HG03521 (cell line): ENCODE measurements around the gene DLGAP3.

Experiments used
- ATAC-seq: cut with Tn5 transposase; IDR thresholded peaks from one replicate; pipeline ENCODE4 v1.9.1; 2021; ENCODE audit warnings: mild to moderate bottlenecking, moderate library complexity; ENCODE audit not compliant: unreplicated experiment

DLGAP3 gene

DNA sequence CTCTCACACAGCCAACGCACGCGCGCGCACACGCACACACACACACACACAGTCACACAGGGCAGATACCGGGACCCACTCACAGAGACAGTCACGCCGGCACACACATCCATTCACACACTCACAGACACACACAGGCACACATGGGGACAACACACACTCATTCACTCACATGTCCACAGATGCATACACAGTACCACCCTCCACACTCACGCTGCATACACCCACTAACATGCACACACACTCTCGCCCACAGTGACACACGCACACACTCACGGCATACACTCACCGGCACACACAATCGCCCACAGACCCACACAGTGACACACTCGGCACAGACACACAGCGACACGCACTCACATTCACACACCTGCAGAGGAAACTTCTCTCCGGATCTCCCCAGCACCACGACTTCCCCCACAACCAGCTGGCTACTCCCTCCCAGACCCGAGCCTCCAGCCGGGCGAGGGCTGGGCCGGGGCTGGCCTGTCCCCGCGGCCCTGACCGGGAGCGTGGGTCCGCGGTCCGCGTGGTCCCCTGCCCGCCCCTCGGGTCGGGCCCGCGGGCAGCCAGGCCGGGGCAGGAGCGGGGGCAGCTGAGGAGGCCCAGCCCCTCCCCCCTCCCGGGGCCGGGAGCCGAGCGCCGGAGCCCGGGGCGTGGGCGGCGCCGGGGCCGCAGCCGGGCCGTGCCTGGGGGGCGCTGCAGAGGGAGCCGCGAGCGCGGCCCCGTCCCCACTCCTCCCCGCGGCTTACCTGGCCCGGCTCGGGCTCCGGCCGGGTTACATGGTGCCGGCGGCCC is 552 bp downstream of the DLGAP3 start:
- no peak for ATAC-seq

DNA sequence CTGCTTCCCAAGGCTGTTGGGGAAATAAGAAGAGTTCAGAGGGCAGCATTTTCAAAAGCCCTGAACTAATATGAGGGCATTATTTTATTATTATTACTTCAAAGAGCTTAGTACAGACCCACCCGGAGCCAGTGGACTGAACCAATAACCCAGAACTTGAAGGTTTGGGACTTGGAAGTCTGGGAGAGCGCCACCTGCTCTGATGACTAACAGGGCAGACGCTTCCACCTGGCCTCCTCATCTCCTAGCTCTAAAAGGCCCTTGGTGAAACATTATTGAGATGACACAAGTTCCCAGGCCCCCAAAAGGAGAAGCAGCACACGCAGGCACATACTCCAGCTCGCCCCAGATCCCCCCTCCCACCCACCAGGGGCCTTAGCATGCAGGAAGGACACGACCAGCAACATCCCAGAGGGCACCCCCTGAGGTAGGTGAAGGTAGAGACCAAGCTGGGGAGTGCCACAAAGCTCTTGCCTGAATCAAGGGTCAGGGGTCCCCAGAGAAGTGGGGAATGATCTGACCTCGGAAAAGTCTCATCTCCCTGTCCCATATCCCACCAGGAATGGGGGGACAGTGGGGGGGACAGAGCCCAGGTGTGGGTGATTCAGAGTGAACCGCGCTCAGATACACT is 1.3 kb downstream of the DLGAP3 start:
- no peak for ATAC-seq

DNA sequence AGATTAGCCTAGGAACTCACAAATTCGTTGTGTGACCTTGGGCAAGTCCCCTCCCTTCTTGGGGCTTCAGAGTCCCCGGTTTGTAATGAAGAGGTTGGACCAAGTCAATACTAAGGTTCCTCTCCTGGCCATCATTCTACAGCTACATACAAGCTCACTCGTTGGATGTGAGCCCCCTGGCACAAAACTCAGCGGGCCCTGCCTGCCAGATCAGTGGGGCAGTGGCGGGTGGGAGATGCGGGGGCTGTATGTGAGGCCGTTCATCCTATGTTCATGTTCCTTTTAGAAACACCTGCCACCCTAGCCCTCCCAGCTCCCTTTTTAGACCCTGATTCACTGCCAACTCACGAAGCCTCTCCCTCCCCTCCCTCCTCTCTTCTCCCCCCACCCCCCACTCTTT is 2.1 kb downstream of the DLGAP3 start:
- ATAC-seq = no peak

DNA sequence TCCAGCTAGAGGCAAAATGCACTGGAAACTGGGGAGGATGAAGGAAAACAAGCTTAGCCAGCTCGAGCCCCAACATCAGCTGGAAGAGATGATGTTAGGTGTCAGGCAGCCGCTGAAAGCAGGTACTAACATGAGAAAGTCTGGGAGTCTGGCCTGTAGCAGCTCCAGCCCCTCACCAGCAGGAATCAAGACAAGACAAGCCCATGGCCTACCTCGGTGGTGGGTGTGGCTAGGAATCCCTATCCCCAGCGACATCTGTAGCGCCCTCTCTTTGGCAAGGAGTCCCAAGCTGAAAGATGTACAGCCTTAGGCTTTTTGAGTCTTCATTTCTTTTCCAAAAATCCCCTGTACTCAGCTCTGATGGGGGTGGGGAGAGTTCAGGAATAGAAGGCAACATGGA is 2.6 kb downstream of the DLGAP3 start:
- ATAC-seq = no peak

DNA sequence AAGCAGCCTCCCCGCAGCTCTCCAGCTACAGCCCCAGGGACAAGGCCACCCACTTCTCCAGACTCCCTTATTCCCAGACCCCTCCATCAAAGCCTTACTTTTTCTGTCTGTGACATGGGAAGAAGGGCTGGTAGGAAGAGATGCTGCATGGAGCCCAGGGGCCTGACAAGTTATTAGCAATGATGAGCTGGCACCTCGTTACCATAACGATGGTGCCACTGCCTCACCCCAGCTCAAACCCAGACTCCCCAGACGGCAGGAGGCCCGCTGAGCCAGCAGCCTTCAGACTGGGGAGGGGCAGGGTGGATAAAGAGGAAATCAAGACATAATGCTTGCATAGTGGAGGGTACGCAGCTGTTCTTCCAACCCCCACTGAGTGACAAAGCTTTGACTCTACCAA is 3.3 kb downstream of the DLGAP3 start:
- no peak for ATAC-seq

DNA sequence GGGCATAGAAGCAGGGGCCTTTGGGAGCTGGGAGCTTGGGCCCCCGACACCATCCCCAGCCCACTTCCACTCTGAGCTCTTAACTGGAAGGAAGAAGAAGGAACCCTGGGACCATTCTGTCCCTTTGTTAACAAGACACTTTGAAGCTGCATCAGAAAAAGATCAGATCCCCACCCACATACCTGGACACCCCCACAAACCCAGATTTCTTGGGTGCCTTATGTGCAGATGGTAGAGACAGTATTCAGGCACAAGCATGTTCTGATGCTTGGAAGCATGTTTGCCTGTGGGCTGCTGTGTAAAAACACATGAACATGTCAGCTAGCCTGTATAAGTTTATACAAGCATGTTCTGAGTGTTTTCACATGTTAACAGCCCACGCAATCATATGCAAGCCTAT is 3.7 kb downstream of the DLGAP3 start:
- ATAC-seq = no peak

DNA sequence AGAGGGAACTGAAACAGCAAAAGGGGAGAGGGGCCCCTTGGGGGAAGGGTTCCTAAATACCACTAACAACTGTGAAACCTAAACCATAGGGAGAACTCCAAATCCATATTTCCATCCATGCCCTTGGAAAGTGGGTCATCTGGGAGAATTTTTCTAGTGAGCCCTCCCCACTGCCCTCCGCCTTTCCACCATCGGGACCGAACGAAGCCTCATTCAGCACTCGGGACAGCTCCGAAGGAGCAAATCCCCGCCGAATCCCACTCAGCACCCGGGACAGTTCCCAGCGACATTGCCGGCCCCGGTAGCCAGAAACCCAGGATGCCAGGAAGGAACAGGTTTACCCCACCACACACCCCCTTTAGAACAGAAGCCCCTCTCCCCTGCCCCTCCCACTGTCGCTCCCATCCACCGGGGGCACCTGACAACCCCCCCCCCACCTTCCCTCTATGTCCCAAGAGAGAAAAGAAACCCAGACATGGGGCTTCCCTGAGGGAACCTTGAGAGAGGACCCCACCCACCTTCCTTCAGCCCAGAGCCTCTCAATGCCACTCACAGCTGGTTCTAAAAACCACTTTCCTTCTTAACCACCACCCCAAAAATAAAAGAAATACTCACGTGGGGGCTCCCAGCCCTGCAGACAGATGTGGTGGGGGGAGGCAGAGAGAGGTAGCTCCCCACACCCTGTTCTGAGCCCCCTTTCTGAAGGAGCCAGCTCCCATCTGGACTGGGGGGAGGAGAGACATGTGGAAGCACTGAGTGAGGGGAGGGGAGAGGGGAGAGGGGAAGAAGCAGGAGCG is 4.5 kb downstream of the DLGAP3 start:
- no peak for ATAC-seq

DNA sequence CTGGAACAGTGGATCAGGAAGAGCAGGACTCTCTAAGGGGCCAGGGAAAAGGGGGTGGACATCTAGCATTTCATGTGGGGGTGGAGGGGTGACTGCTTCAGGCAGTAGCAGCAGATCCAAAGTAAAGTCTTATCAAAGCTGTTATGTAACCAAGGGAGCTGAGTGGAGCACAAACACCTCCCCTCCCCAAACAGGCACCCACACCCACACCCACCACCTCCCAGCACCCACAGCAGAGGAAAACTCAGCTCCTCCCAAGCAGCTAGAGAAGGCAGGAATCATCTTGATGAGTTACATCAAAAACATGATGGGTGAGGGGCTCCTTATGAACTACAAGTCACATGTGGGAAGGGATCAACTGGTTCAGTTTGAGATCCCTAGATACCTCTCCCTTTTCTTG is 6.0 kb downstream of the DLGAP3 start:
- ATAC-seq = no peak

DNA sequence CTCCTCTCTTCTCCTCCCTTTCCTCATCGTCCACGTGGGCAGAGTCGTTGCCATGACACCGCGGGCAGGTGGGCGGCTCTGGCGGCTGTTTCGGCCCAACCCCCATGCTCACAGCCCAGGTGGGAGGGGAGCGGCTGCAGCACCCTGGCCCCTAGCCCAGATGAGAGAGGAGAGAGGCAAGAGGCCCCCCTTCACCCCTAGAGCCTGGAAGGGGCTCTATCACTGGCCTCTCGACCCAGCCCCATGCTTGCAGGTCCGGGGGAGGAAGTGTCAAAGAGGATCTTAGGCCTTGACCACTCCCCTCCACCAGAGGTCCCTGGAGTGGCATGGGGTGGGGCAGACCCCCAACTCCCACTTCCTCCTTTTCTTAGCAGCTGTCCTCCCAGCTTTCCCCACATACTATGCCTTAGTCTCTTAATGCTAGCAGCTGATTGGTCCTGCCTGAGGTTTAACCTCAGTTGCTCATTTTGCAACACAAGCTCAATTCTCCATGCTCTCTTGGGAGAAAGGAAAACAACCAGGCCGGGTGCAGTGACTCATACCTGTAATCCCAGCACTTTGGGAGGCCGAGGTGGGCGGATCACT is 10.4 kb downstream of the DLGAP3 start:
- ATAC-seq = no peak

DNA sequence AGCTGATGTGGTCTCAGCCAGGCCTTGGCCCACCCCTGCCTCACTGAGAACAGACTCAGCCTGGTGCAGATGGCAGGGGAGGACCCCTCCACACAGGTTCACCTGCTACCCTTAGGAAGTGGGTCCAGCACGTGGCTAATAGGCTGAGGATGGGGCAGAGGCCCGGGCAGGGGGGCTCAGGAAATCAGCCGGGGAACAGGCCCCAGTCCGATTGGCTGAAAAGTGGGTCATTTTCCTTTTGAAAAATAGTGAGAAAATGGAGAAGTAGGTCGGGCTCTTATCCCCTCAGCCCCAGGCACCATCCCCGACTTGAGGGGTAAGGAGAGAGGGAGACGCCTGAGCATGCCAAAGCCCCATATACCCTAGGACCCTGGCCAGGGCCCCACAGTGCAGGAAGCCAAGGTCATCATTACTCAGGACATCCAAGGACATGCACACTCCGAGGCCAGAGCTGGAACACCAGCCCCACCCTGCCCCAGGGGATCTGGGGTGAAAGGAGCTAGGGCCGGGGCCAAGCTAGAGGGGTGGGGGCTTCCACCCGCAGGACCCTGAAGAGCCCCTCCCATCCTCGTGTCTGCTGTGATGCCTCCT is 11.0 kb downstream of the DLGAP3 start:
- no peak for ATAC-seq

DNA sequence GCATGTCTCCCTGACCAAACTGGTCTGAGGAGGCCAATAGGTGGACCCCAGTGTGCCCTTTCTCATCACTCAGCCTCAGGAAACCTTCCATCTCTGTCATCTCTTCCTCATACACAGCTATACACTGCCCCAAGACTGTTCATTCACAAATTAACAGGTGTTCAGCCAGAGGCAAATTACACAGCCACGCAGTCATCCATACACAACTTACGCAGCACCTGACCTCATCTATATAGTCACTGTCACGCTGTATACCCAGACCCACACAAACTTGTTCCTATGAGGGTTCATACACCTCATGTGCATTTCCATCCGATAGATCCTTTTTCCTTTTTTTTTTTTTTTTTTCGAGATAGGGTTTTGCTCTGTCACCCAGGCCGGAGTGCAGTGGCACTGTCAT is 12.4 kb downstream of the DLGAP3 start:
- ATAC-seq = no peak

DNA sequence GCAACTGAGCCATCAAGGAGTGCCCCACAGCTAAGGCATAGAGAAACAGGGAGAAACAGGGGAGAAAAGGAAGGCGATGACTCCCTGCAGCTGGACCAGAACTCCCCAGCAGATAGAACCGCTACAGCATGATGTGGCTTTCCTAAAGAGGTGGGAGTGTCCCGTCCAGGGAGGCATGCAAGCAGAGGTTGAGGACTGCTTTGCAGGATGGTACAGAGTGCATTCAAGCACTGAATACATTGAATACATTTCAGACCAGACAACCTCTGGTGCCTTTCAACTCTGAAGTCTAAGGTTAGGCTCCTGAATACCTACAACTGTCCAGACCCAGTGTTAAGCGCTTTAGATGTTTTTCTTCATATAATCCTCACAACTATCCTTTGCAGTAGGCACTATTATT is 13.3 kb downstream of the DLGAP3 start:
- no peak for ATAC-seq

DNA sequence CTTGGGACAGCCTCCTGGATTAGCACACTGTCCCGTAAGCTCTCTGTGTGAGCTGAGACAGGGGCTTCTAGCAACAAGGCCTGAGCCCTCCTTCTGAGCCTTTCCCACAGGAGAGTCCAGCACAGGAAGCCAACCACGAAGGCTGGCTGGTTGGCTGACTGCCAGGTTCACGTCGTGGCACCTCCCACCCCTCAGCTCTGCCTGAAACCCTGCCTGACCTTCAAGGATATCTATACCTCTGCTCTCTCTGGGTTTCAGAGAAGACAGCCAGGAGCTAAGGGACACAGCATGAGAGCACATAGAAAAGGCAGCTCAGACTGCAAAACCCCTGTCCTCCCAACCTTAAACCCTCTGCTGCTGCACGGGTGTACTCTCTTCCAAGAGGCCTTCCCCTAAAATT is 13.9 kb downstream of the DLGAP3 start:
- ATAC-seq = no peak

DNA sequence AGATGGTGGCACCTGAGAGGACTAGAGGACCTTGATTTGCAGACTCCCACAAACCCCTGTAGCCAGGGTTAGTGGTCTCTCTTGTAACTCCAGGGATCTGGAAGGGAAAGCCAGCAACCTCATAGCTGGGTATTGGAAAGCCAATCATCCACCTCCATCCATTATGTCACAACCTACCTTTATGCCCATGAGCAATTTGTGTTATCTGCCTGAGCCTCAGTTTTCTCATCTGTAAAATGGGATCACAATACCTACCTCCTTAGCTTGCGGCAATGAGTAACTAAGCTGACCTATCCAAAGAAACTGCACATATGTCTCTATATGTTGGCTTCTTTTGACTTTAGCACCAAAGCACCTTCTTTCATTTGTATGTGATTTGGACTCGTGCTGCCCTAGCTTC is 14.5 kb downstream of the DLGAP3 start:
- ATAC-seq = no peak

DNA sequence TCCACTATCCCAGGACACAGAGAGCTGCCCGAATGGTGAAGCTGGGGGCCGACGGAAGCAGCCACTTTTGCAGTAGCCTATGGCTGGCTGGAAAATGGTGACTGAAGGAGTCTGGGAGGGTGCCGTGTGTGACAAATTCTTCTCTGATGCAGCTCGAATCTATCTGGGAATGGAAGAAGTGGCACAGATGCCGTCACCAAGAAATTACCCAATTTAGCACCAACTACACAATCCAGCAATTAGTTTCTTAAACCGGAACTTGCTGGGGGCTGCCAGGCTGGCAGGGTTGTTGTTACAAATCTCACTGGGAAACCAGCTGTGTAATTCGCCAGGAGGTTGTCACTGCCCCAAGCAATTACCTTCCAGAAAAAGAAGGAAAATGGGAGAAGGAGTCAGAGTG is 18.0 kb downstream of the DLGAP3 start:
- no peak for ATAC-seq

DNA sequence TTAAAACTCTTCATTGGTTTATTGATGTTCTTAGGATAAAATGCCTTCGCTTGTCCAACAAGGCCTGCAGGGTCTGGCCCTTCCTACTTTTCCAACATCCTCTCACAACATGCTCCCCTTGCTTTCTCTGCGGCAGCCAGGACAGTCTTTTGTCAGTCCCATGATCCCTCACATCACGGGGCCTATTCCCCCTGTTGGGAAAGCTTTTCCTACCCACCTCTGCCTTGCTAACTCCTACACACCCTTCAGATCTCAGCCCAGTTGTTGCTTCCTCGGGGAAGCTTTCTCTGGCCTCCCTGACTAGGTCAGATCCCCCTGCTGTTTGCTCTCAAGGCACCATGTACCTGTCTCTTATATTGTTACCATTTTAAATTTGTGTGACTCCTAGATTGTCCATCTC is 19.0 kb downstream of the DLGAP3 start:
- ATAC-seq = no peak

DNA sequence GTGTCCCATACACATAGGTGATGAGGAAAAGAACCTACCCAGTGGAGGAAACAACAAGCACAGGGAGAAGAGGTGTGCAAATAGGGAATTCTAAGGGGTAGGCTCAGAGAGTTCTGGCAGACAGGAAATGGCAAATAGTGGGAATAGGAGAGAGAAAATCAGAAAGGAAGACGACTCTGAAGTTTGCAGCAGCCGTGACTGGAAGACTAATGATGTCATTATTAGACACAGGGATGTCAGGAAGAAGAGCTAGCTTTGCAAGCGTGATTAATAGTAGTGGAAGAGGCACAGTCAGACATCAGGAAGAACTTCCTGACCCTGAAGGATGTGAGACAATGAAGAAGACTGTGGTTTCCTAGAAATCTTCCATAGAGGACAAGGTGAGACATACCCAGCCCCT is 21.1 kb downstream of the DLGAP3 start:
- no peak for ATAC-seq

DNA sequence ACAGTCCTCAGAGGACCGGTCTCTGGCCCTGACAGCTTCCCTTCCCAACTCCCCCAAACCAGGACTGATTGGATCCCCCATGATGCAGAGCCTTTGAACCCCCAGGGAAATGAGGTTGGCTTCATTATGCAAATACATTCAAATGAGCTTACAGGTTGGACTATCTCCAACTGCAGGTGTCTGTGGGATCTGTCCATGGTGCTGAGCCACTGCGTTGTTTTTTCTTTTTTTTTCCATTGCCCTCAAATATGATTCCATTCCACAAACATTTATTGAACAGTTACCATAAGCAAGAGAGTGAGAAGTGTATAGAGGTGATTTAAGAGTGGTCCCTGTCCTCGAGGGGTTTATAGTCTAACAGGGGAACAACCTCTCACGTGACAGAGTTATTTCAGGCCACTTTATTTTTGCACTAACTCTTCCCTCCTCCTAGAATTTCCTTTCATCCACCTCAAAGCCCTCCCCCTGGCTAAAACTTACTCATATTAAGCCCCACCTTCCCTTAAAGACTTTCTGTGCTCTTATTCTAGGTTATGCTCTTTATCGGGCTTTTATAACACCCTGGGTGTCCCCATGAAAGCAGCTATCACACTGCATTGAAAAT is 21.9 kb downstream of the DLGAP3 start:
- ATAC-seq = no peak

DNA sequence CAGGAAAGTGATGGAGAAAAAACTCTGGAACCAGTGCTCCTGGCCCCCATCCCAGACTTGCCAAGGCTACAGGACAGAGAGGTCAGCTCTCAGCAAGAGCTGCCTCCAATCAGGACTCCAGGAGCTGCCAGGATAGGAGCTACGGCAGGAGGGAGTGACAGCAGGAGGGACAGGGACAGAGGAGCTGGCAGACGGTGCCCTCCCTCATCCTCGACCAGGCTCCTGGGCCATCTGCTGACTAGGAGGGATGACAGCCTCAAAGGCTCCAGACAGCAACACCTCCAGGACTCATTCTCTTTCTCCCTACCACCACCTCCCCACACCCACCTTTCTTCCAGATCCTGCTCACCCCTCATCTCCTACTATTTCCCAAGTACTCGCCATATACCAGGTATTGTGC is 22.7 kb downstream of the DLGAP3 start:
- ATAC-seq = no peak

DNA sequence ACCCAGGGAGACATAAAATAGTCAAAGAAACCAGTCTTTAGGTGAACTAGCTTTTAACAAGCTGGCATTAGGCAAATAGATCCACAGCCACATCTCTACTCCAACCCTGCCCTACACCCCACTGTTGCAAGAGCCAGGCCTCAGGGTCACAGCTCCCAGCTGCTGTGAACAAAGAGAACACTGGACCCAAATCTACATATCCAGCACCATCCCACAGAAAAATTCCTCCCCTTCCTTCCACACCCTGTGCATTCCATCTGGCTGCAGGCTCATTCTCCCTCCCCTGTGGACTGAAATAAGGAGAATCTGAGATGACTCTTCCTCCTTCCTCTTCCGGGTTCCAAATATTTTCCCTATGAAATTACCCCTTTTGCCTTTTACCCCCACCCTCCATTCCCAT is 23.2 kb downstream of the DLGAP3 start:
- ATAC-seq = no peak

DNA sequence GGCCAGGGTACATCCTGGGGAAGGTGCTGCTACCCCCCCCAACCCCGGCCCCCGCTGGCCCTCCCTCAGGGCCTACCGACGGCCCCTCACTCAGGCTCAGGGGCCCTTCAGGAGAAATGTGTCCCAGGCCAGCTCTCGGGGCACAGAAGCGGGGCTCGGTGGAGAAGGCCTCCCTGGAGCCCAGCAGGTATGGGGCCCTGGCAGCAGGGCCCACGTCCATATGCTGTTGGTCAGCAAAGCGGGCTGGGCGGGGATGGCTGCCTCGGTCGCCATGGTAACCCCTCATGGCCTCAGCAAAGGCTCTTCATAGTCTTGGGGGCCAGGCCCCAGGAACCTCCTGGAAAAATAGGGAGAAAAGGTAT is 24.4 kb downstream of the DLGAP3 start:
- ATAC-seq = no peak
